GM12874 (cell line): Measurements from ENCODE around the gene PARP4.

Experiments used
- TF ChIP-seq, protein P1 (sequence below): IDR thresholded peaks from 2 replicates; pipeline ENCODE4 v1.5.1; 2011; ENCODE audit warnings: low read depth, mild to moderate bottlenecking, control low read depth, low read length, moderate library complexity; ENCODE audit not compliant: insufficient read depth

The PARP4 gene

DNA sequence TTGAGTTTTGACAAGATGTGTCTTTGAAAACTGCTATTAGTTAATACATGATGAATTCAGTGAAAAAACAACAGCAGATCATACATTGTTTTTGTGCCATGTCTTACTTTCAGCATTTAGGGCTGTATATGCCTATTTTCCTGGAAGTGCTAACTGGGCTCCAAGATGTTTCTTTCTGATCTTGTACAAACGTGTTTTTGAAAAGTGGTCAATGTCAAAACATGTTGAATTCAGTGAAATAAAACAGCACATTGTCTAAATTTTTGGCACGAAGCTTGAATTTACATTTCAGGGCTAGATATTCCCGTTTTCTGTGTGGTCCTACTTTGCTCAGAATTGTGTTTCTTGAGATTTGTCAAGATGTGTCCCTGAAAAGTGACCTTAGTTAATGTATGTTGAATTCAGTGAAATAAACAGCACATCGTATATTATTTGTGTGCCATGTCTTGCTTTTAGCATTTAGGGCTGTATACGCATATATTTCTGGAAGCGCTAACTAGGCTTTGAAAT, 14.7 kb upstream of the PARP4 start:
- TF ChIP-seq, protein P1, sequence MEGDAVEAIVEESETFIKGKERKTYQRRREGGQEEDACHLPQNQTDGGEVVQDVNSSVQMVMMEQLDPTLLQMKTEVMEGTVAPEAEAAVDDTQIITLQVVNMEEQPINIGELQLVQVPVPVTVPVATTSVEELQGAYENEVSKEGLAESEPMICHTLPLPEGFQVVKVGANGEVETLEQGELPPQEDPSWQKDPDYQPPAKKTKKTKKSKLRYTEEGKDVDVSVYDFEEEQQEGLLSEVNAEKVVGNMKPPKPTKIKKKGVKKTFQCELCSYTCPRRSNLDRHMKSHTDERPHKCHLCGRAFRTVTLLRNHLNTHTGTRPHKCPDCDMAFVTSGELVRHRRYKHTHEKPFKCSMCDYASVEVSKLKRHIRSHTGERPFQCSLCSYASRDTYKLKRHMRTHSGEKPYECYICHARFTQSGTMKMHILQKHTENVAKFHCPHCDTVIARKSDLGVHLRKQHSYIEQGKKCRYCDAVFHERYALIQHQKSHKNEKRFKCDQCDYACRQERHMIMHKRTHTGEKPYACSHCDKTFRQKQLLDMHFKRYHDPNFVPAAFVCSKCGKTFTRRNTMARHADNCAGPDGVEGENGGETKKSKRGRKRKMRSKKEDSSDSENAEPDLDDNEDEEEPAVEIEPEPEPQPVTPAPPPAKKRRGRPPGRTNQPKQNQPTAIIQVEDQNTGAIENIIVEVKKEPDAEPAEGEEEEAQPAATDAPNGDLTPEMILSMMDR, result no peak

DNA sequence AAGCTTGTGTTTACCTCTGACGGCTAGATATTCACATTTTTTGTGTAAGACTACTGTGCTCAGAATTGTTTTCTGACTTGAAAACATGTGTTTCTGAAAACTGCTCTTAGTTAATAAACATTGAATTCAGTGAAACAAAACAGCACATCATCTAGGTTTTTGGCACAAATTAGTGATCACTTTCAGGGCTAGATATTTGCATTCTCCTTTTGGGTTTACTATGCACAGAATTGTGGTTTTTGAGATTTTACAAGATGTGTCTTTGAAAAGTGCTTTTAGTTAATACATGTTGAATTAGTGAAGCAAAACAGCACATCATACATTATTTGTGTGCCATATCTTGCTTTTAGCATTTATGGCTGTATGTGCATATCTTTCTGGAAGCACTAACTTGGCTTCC, 8.2 kb upstream of the PARP4 start:
- TF ChIP-seq, protein P1, result no peak

DNA sequence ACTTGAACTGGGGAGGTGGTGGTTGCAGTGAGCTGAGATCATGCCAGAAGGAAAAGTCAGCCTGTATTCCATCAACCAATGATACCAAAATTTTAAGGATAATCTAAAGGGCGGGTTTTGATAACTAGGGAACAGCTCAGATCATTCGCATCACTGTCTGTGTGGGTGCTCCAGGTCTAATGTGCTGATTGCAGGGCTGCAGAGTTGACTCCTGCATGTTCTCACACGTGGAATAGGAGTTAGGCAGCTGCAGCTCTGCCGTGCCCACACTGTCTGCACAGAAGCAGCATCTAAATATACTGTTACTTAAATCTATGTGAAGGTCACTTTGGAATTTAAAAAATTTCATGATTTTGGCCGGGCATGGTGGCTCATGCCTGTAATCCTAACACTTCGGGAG, 4.3 kb upstream of the PARP4 start:
- TF ChIP-seq, protein P1, result no peak

DNA sequence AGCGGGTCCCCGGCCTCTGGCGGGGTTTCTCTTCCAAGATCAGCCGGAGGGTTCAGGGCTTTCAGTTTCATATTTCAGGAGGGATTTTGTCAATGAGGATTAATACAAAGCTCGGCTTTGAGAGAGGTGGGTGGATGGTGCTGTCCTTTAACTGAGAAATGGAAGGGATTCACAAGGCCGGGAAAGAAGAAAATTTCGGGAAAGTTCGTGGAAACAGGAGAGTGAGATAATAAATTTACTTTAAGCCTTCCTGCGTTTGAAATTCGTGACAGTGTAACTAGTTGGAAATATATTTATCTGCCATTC, 283 bp upstream of the PARP4 start:
- TF ChIP-seq, protein P1, result no peak

DNA sequence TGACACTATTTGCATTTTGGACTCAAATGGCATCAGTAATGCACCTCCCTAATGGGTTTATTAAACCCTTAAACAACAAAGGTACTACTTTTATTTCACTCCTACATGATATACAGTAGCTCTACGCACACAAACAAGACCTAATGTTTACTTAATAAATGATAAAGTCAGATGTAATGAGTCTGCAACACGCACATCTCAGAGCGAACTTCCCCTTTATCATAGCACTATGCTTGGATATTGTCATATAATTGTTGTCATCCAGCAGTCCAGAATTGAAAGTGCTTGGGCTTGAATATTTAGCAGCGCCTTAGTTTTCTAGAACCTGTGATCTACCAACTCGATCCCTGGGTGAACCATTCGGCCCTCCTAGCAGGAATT, 772 bp downstream of the PARP4 start:
- TF ChIP-seq, protein P1, result no peak

DNA sequence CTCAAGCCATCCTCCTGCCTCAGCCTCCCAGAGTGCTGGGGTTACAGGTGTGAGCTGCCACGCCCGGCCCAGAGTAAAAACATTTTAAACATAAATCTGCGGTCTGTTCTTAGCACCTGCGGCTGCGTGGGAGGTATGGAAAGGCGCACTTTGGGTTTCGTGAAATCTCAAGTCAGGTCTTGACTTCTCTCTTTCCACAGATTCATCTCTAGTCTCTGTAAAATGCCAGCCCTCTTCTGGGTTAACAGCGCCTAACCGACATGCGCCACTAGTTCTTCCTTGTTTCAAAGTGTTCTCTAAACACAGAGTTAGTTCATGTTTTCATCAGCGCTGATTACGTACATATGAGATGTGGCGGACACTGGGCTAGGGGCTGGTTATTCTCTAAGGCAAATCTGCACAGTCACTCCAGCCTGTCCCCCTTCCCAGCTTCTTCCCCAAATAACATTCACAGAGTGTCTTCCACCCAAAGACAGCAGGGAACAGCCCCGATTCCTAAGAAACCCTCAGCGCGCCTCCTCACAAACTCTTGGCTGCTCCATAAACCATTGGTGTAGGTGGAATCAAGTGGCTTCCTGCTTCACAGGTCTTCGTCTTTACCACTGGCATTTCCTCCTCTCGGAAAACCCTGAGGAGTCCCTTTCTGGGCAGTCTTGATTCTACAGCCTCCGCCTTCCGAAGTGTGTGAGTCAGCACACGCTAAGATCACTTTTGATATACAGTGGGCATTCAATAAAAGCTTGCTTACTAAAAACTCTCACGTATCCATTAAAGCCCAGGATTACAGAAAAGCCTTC, 1.4 kb downstream of the PARP4 start:
- TF ChIP-seq, protein P1, result no peak

DNA sequence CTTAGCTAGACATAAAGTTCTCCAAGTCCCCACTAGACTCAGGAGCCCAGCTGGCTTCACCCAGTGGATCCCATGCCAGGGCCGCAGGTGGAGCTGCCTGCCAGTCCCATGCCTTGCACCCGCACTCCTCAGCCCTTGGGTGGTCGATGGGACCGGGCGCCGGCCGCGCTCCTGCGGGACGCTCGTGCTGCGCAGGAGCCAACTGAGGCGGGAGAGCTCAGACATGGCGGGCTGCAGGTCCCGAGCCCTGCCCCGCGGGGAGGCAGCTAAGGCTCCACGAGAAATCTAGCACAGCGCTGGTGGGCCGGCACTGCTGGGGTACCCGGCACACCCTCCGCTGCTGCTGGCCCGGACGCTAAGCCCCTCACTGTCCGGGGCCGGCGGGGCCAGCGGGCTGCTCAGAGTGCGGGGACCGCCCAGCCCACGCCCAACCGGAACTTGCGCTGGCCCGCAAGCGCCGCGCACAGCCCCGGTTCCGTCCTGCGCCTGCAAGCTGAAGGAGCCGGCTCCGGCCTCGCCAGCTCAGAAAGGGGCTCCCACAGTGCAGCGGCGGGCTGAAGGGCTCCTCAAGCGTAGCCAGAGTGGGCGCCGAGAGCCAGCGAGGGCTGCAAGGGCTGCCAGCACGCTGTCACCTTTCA, 5.8 kb downstream of the PARP4 start:
- TF ChIP-seq, protein P1, result no peak
